ENCODE data around the gene ZNF544. TPM values are rescaled to one million over a fixed set of nuclear protein-coding genes. Genes with fewer than 3 reads are reported as not detected.

The ZNF544 gene
- total and polyA plus RNA-seq, 2 donors from 2014 or later: 19.4 to 39.3 TPM

GRCh38 chr19:58217607-58218391 lies 10.9 kb upstream of the ZNF544 start:
- H3K9ac ChIP-seq (ENCODE audit: low read length in 3 of 3): no peak overlapping the region
- no peak for TF ChIP-seq CTCF (IDR thresholded peaks at IDR 0.05; ENCODE audit: borderline replicate concordance, extremely low read depth, insufficient read depth)
- DNase-seq: no peak
- no peak overlapping the region for H3K4me3 ChIP-seq (ENCODE audit: low read length in 3 of 3)
- H3K27me3 ChIP-seq (ENCODE audit: control insufficient read depth, insufficient read depth, low read length): no peaks in the 10 kb centered on the region
- intact Hi-C loops (cut with DNase I): no loop called here
- no peaks in the 10 kb centered on the region for H3K4me1 ChIP-seq (ENCODE audit: control insufficient read depth in 2 of 3, insufficient read depth in 2 of 3, low read depth in 1 of 3, low read length in 3 of 3)
- no peak overlapping the region for H3K27ac ChIP-seq (ENCODE audit: low read depth in 2 of 2, low read length in 2 of 2)
- peaks cover 3 to 10% (median 5%) of the 10 kb centered on the region in 3 donors for H3K36me3 ChIP-seq (ENCODE audit: control insufficient read depth in 2 of 3, insufficient read depth in 3 of 3, low read length in 3 of 3)
- peaks cover 0 to 58% (median 22%) of the 10 kb centered on the region in 3 donors for H3K9me3 ChIP-seq (ENCODE audit: control insufficient read depth in 2 of 3, insufficient read depth in 1 of 3, low read length in 3 of 3)
- FAIRE-seq: no peak

- DNase-seq: no peak
- Histone ChIP-seq H3K27me3 (ENCODE audit: control insufficient read depth, insufficient read depth, low read length) (no peaks in the 10 kb centered on the region), H3K4me1 (ENCODE audit: control insufficient read depth in 2 of 3, insufficient read depth in 2 of 3, low read depth in 1 of 3, low read length in 3 of 3) (no peaks in the 10 kb centered on the region), H3K4me3 (ENCODE audit: low read length in 3 of 3) (no peak overlapping the region), H3K36me3 (ENCODE audit: control insufficient read depth in 2 of 3, insufficient read depth in 3 of 3, low read length in 3 of 3) (peaks cover 0 to under 1% (median 0%) of the 10 kb centered on the region in 3 donors), H3K27ac (ENCODE audit: low read depth in 2 of 2, low read length in 2 of 2) (no peak overlapping the region), H3K9ac (ENCODE audit: low read length in 3 of 3) (no peak overlapping the region), H3K9me3 (ENCODE audit: control insufficient read depth in 2 of 3, insufficient read depth in 1 of 3, low read length in 3 of 3) (peaks cover 0 to 47% (median 17%) of the 10 kb centered on the region in 3 donors)
- TF ChIP-seq CTCF (IDR thresholded peaks at IDR 0.05; ENCODE audit: borderline replicate concordance, extremely low read depth, insufficient read depth): peak; percentile 30
- intact Hi-C loops (cut with DNase I): no loop called here
- FAIRE-seq: no peak
Measured at GRCh38 chr19:58218899-58219298, 9.8 kb upstream of the ZNF544 start.

- H3K4me3 ChIP-seq (ENCODE audit: low read length in 3 of 3): peak overlapping the region; percentile 66 to 86 (median 79)
- no peaks in the 10 kb centered on the region for H3K27me3 ChIP-seq (ENCODE audit: control insufficient read depth, insufficient read depth, low read length)
- peaks cover 2 to 7% (median 5%) of the 10 kb centered on the region in 3 donors for H3K9me3 ChIP-seq (ENCODE audit: control insufficient read depth in 2 of 3, insufficient read depth in 1 of 3, low read length in 3 of 3)
- H3K4me1 ChIP-seq (ENCODE audit: control insufficient read depth in 2 of 3, insufficient read depth in 2 of 3, low read depth in 1 of 3, low read length in 3 of 3): peaks cover 0 to 16% (median 10%) of the 10 kb centered on the region in 3 donors
- peak overlapping the region; percentile 55 to 84 for H3K27ac ChIP-seq (ENCODE audit: low read depth in 2 of 2, low read length in 2 of 2)
- H3K9ac ChIP-seq (ENCODE audit: low read length in 3 of 3): peak overlapping the region; percentile 72 to 79 (median 78)
- peaks cover 15 to 27% (median 19%) of the 10 kb centered on the region in 3 donors for H3K36me3 ChIP-seq (ENCODE audit: control insufficient read depth in 2 of 3, insufficient read depth in 3 of 3, low read length in 3 of 3)
- no peak for TF ChIP-seq CTCF (IDR thresholded peaks at IDR 0.05; ENCODE audit: borderline replicate concordance, extremely low read depth, insufficient read depth)
- DNase-seq (no peak), FAIRE-seq (no peak)
- intact Hi-C loops (cut with DNase I): no loop called here
Measured at GRCh38 chr19:58227964-58228584, 640 bp upstream of the ZNF544 start.
